Kidney (tissue), 14 donors: Measurements from ENCODE around the gene C20orf202. TPM values are rescaled to one million over a fixed set of nuclear protein-coding genes. Genes with fewer than 3 reads are reported as not detected.
A peak's percentile ranks its signal among the peaks of the same experiment; 100 is the strongest.
"Not testable (repeated sequence)": the region's sequence is repeated elsewhere in the genome, so short reads cannot be mapped to it uniquely, and the experiment has no call there.

ENCODE experiments used
- DNase-seq, 5 donors: peaks; one replicate each; pipeline ENCODE4 v3.0.0-alpha.2; 2013 to 2020
- FAIRE-seq: peaks from 2 replicates; lab custom pipeline; 2012; peaks lifted over from hg19 to GRCh38; lab: Jason Lieb, UNC
- H3K27ac ChIP-seq, 2 donors: one replicate each; pipeline ENCODE4 v1.7.0; 2013; ENCODE audit warnings: low read depth in 2 of 2, low read length in 2 of 2, inconsistent platforms in 1 of 2
- H3K27me3 ChIP-seq: one replicate; pipeline ENCODE4 v1.7.1; 2013; ENCODE audit warnings: low read length, inconsistent platforms; ENCODE audit not compliant: control insufficient read depth, insufficient read depth
- H3K36me3 ChIP-seq, 3 donors: one replicate each; pipeline versions ENCODE4 v1.7.0 to v1.7.1; 2013; ENCODE audit warnings: low read length in 3 of 3, control low read depth in 1 of 3, inconsistent platforms in 1 of 3; ENCODE audit not compliant: insufficient read depth in 3 of 3, control insufficient read depth in 2 of 3
- H3K4me1 ChIP-seq, 3 donors: one replicate each; pipeline versions ENCODE4 v1.7.0 to v1.7.1; 2013; ENCODE audit warnings: low read length in 3 of 3, inconsistent platforms in 1 of 3, low read depth in 1 of 3; ENCODE audit not compliant: control insufficient read depth in 2 of 3, insufficient read depth in 2 of 3
- H3K4me3 ChIP-seq, 3 donors: one replicate each; pipeline versions ENCODE4 v1.7.0 to v1.8.1; 2013; ENCODE audit warnings: low read length in 3 of 3, control low read depth in 1 of 3, inconsistent platforms in 1 of 3
- H3K9ac ChIP-seq, 3 donors: one replicate each; pipeline versions ENCODE4 v1.7.0 to v1.7.1; 2013; ENCODE audit warnings: low read length in 3 of 3, control low read depth in 1 of 3, inconsistent platforms in 1 of 3
- H3K9me3 ChIP-seq, 3 donors: one replicate each; pipeline versions ENCODE4 v1.7.0 to v1.7.1; 2013; ENCODE audit warnings: low read length in 3 of 3, control low read depth in 1 of 3, inconsistent platforms in 1 of 3; ENCODE audit not compliant: control insufficient read depth in 2 of 3, insufficient read depth in 1 of 3
- intact Hi-C: fragments of 100-400 bp; cut with DNase I; formaldehyde crosslinking; loops from one replicate; pipeline ENCODE4 v1.11.1; 2022
- polyA plus RNA-seq: library from polyadenylated mRNA; stranded (reverse); fragments of 350-450 nt; fragmentation: Illumina TruSeq; extraction: RNeasy Lipid Tissue Mini Kit (QIAGEN cat#74804); gene quantifications from one replicate; pipeline ENCODE4 v1.2.3, GENCODE V29; 2014; ENCODE audit warnings: low read depth, low replicate concordance; ENCODE audit not compliant: insufficient read depth
- total RNA-seq: library from RNA; stranded (reverse); fragmentation: NEBNext Ultra II Directional; extraction: Animal tissue kit (Norgen Biotek cat#: 25700); gene quantifications from one replicate; pipeline ENCODE4 v1.2.1, GENCODE V29; 2021
- TF ChIP-seq, protein P1 (sequence below): IDR thresholded peaks from 3 replicates; pipeline ENCODE4 v1.5.1; 2012; ENCODE audit warnings: mild to moderate bottlenecking, moderate library complexity, borderline replicate concordance; ENCODE audit not compliant: insufficient read depth; ENCODE audit errors: extremely low read depth
- donor health status: control.
- donor health status: control.
- donor health status: control.
- donor health status: control.
- donor health status: control.
- donor health status: DM: yes; HTN: yes; CAD: no.
- donor health status: Normal renal cell carcinoma (clear cell type).

The C20orf202 gene
- total and polyA plus RNA-seq, 2 donors from 2014 or later = 0.16 to 0.73 TPM

DNA sequence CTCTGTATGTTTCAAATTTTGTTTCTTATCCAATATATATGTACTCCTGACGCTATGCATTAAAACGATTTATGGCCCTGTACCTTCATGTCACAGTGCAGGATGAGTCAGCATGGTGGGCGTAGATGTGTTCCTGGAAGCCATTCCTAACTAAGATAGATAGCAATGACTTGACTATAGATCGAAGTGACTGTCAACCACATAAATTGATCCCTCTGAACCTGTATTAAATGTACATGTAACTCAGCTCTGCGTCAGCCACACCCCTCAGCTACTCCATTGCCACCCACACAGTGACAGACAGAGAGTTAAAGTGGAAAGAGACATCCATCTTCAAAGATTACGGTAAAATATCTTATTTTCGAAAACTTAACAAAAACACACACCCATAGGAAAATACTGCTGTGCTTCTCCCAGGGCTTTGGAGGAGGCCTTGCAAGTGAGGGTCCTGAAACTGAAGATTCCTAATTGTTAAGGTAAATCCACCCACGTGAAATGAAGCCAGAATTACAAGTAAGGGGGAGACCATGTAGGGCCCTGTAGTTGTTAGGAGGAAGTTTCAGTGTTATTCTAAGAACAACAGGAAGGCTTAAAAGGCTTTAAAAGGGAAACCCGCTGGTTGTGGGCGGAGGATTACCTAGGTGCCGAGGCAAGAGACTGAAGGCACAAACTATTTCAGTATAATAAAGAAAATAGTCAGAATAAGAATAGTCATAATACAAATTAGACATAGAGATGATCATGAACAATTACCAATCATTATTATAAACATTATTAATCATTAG is 12.3 kb downstream of the C20orf202 start:
- FAIRE-seq = no peak
- H3K27me3 ChIP-seq = no peaks in the 10 kb centered on the region

DNA sequence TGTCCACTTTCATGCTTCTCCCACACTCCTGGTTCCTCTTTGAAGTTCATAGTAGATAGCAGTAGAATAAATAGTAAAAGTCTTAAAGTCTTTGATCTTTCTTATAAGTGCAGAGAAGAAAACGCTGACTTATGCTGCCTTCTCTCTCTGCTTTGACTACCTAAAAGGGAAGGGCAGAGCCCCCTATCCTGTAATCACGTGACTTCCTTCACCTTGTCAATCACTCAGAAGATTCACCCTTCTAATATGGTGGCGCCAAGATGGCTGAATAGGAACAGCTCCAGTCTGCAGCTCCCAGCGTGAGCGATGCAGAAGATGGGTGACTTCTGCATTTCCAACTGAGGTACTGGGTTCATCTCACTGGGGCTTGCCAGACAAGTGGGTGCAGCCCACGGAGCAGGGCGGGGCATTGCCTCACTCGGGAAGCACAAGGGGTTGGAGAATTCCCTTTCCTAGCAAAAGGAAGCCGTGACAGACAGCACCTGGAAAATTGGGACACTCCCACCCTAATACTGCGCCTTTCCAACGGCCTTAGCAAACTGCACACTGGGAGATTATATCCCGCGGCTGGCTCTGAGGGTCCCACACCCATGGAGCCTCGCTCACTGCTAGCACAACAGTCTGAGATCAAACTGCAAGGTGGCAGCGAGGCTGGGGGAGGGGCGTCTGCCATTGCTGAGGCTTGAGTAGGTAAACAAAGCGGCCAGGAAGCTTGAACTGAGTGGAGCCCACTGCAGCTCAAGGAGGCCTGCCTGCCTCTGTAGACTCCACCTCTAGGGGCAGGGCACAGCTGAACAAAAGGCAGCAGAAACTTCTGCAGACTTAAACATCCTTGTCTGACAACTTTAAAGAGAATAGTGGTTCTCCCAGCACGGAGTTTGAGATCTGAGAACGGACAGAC is 13.5 kb downstream of the C20orf202 start:
- H3K27ac ChIP-seq, intact Hi-C loops, H3K4me3 ChIP-seq, H3K9me3 ChIP-seq, DNase-seq, H3K36me3 ChIP-seq, H3K4me1 ChIP-seq, FAIRE-seq, H3K9ac ChIP-seq, H3K27me3 ChIP-seq: not testable (repeated sequence)

More for the DNA sequence above, 12.3 kb downstream of the C20orf202 start:
- Histone ChIP-seq H3K9ac (no peak overlapping the region), H3K4me3 (no peak overlapping the region), H3K27ac (no peak overlapping the region), H3K9me3 (no peaks in the 10 kb centered on the region), H3K36me3 (no peaks in the 10 kb centered on the region), H3K4me1 (no peaks in the 10 kb centered on the region)
- no peak for DNase-seq
- intact Hi-C loops = no loop called here
- TF ChIP-seq, protein P1, sequence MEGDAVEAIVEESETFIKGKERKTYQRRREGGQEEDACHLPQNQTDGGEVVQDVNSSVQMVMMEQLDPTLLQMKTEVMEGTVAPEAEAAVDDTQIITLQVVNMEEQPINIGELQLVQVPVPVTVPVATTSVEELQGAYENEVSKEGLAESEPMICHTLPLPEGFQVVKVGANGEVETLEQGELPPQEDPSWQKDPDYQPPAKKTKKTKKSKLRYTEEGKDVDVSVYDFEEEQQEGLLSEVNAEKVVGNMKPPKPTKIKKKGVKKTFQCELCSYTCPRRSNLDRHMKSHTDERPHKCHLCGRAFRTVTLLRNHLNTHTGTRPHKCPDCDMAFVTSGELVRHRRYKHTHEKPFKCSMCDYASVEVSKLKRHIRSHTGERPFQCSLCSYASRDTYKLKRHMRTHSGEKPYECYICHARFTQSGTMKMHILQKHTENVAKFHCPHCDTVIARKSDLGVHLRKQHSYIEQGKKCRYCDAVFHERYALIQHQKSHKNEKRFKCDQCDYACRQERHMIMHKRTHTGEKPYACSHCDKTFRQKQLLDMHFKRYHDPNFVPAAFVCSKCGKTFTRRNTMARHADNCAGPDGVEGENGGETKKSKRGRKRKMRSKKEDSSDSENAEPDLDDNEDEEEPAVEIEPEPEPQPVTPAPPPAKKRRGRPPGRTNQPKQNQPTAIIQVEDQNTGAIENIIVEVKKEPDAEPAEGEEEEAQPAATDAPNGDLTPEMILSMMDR = no peak

DNA sequence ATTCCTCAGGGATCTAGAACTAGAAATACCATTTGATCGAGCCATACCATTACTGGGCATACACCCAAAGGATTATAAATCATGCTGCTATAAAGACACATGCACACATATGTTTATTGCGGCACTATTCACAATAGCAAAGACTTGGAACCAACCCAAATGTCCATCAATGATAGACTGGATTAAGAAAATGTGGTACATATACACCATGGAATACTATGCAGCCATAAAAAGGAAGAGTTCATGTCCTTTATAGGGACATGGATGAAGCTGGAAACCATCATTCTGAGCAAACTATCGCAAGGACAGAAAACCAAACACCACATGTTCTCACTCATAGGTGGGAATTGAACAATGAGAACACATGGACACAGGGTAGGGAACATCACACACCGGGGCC is 19.5 kb downstream of the C20orf202 start:
- DNase-seq, H3K4me3 ChIP-seq, FAIRE-seq, H3K36me3 ChIP-seq, H3K9me3 ChIP-seq, H3K9ac ChIP-seq, H3K27me3 ChIP-seq, intact Hi-C loops, H3K4me1 ChIP-seq, H3K27ac ChIP-seq: not testable (repeated sequence)

DNA sequence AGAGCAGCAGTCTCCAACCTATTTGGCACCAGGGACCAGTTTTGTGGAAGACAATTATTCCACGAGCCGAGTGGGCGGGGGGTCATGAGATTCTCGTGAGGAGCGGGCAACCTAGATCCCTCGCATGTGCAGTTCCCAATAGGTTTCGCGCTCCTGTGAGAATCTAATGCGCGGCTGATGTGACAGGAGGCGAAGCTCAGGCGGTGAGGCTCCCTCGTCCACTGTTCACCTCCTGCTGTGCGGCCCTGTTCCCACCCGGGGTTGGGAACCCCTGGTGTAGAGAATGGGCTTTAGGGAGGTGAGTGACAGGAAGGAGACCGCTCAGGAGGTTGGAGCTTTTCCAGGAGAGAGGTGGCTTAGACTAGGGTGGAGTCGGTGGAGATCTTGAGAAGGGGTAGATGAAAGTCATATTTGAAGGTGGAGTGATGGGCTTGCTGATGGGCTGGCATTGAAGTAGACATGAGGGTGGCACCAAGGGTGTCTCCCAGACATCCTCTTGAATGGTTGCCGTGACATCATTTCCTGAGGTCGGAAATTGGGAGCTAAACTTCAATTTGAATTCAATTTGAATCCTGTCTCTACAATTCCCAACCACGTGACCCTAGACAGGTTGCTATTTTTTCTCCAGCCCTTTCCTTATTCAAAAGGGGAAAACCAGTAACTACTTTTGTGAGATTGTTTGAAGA is 21.1 kb downstream of the C20orf202 start:
- TF ChIP-seq, protein P1 = no peak
- no peak overlapping the region for H3K9ac ChIP-seq
- no peak for FAIRE-seq
- no peak overlapping the region for H3K4me3 ChIP-seq
- no peaks in the 10 kb centered on the region for H3K4me1 ChIP-seq
- H3K9me3 ChIP-seq = no peaks in the 10 kb centered on the region
- DNase-seq = peak in 2 of 5 donors; percentile 48 to 57
- no peak overlapping the region for H3K27ac ChIP-seq
- H3K27me3 ChIP-seq = peaks cover 19% of the 10 kb centered on the region
- intact Hi-C loops = no loop called here
- H3K36me3 ChIP-seq = no peaks in the 10 kb centered on the region
